AML-193 (cell line): ENCODE measurements around the gene ZNF134.

Source experiments
- DNase-seq, 2 experiments: peaks; one replicate each; lab custom pipeline; 2025; lab: John Stamatoyannopoulos, UW

Gene ZNF134

DNA sequence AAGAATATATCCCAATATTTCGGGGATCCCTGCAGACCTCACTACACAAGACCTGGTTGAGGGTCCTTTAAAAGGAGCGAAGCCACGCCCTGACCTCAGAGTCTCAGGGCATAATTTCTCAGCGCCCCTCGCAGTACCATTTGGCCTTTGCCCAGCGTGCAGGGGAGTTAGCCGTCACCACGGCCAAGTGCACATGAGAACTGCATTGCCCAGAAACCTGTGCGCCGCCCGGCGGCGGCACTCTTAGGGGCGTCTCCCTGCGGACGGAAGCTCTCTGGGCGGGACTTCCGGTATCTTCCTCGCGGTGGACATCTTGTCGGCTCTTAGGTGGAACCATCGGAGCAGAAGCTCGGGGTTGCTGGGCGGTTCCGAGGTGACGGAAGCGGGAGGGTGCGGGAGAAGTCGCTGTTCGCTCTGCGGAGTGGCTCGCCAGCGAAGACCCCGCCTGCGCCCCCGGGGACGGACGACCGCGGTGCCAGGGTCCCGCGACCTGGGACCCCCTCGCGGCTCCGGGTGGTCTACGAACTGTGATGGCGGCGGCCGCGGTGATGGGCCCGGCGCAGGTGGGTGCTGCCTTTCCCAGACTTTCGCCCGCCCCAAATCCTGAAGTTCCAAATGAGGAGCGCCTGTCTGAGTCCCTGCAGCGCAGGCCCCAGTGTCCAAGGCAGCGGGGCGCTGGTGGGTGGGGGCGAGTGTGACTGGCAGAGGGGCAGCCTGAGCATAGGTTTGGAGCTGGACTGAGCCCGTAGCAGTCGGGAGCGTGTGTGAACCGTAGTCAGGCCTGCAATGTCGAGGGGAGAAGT is at the start of gene ZNF134:
Gene ZNF134 (plus strand): TSS at position 302 of the 803 bp plus-strand sequence. CDS start 5,227 bp downstream, outside the sequence.
- DNase-seq: no peak

DNA sequence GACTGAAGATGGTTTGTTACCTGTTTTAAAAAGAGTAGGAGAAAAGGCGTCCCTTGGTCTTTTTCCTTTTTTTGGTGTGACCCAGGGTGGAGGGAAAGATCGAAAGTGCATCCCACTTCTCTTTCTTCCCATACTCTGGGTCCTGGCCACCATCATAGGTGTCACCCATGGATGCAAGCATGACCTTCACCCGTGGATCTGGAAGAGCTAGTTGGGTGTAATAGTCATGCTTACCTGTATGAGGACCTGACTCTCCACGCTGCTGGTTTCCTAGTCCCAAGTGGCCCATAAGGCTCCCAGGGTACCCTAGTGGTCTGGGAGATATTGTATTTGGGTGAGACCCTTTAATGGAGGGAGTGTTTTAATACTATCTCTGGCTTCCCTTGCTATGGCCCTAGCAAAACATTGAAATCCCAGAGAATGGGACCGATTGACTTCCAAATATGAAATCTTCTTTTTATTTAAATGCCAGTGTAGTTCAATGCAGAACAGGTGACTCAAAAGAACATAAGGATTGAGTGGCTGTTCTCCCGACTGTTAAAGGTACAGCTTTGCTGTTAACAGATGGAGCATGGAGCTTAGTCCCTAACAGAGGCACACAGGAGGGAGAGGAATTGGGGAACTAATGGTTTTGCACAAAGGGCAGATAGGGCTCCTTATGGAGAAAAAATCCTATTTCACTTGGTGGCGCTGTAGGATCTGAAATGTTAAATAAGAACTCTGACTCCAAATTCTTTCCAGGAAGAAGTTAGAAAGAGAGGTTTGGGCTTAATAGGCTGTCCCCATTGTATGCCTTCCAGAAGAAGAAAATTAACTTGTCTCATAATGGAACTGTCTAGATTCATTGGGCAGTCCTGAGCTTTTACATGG is 47.4 kb upstream of the ZNF134 start:
- DNase-seq: peak; percentile 3 to 6

DNA sequence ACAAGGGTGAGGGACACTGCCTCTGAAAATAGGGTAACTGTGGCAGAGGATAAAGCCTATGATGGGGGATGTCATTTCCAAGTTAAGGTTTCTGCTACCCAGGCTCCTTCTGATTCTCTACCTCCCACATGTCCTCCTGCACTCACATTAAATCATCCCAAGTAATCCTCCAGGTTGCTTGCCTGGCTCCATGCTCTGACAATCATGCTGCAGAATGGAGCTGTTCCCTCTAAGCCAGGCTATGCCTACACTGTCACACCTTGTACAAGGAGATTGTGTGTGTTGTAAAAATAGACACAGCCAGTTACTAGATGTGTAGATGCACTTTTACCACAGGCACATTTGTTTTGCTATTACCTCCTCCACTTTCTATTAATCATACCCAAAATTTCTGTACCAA is 43.3 kb upstream of the ZNF134 start:
- DNase-seq: no peak

DNA sequence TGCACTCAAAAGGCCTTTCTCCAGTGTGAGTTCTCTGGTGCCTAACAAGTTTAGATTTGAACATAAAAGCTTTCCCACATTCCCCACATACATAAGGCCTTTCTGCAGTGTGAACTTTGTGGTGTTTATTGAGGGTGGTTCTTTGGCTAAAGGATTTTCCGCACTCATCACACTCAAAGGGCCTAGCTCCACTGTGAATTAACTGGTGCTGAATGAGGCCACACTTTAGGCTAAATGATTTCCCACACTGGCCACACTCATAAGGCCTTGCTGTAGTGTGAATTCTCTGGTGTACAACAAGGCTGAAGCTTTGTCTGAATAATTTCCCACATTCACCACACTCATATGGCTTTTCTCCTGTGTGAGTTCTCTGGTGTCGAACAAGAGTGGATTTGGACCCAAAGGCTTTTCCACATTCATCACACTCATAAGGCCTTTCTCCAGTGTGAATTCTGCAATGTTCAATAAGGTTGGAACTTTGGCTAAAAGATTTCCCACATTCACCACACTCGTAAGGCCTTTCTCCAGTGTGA is 41.6 kb upstream of the ZNF134 start:
- no peak for DNase-seq

DNA sequence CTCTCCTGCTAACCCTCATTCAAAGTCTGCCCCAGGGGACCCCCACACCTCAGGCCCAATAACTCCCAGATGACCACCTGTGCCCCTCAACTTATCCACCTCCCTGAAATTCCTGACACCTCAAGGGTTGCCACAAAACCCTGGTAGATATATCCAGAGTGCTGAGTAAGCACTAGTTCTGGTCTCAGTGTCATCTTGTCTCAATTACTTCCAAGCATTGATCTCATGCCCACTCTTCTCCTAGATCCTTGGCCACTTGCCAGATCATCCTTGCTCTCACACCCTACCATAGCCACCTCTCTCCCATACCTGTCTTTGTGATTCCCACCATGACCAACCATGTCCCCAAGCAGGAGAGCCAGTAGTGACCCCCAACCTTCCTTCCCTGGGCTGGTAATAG is 37.4 kb upstream of the ZNF134 start:
- no peak for DNase-seq

DNA sequence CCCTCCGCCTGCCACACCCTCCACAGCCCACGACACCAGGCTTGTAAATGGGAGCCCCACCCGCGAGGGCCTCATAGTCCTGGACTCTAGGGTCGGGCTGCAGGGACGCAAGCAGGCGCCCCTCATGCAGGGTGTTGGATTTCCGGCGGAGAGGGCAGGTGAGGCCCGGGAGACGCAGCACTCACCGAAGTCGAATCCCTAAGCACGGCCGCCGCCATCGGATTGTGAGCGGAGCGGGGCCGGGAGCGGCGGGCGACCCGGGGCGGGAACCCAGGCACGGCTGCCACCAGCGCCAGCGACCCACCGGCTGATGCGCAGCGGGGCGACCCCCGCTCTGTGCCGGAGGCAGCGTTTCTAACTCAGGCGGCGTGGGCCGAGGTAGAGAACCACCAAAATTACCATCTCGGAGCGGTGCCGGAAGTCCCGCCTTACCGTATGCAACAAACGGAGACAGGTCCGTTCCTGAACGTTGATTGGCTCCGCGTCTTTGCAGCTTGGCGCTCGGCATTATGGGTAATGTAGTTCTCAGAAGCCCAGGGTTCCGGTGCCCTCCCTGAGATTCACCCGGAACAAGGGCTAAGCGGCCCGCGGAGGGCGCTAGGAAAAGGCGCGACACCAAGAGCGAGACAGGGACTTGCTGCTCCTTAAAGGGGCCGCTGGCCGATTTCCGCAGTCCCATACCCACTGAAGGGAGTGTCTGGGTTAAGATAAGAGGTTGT is 35.4 kb upstream of the ZNF134 start, which contains the start of gene ZNF416:
Gene ZNF416 (minus strand): TSS at position 425 of the 719 bp plus-strand sequence. CDS start 207 bp downstream, at position 218.
- peak; percentile 97 to 98 for DNase-seq

DNA sequence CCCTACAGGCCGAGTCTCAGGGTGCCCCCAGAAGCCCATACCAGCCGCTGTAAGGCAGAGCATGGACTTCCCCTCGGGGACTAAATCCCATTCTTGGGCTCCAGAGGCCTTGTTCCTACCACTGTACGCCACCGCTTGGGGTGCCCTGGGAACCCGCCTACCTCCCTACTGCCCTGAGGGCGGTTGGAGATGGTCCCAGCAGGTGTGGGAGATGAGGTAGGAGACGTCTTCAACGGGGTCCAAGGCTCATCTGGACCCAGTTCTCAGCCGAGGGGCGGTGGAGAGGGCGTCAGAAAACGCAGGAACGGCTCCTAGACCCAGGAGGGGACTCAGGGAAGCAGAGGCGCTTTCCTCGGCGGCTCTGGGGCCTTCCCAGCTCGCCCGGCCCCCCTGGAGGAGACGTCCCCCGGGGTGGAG is 30.9 kb upstream of the ZNF134 start:
- DNase-seq: no peak

DNA sequence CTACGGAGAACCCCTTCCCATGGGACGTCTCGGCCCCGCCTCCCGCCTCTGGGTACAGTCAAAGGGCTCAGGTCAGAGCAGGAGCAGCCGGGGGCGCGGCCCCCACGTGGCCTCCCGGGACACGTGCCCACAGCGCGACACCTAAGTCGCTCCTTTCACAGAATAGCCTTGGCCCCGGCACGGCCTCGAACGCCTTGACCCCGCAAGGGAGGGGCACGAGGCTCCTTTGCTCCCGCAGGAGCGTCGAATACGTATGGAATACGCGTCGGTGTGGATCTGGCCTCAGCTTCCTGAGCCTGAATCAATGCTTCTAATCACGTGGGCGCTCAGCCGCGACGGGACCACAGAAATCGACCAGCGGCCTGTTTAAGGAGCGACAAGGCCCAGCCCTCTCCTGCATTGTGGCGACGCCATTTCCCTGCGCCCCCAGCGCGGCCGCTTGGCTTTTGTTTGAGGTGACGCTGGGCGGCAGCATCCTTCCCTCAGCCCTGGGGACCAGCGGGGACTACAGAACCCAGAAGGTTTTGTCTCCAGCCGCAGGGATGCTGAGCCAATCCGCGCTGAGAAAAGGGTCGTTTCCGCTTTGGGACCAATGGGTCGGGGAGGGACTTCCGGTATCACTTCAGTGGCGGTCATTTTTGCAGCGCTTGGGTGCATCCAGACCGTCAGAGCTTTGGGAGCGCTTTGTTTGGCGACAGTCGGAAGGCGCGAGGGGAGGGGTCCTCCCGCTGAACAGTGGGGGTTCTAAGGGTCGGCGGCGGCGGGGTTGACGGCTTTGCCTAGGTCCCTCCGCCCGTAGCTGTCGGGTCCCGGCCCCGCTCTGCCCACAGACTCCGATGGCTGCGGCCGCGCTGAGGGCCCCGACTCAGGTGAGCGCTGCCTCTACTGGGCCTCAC is 30.3 kb upstream of the ZNF134 start, which contains the start of gene ZIK1:
Gene ZIK1 (plus strand): TSS at position 625 of the 896 bp plus-strand sequence. CDS start 212 bp downstream, at position 837.
- DNase-seq: no peak

DNA sequence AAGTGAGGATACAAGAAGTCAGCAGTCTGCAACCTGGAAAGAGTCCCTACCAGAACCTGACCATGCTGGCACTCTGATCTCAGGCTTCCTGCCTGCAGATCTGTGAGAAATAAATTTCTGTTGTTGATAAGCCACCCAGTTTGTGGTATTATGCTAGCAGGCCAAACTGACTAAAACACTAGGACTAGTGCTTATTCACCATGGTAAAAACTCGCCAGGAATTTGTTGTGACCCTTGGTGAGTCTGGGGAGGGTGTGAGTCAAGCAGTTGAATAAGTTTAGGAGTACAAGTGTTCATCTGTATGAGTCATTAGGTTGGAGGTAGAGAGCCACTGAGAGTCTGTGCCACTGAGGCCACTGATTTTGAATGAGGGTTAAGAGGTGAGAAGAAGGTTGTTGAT is 26.5 kb upstream of the ZNF134 start:
- DNase-seq: no peak

DNA sequence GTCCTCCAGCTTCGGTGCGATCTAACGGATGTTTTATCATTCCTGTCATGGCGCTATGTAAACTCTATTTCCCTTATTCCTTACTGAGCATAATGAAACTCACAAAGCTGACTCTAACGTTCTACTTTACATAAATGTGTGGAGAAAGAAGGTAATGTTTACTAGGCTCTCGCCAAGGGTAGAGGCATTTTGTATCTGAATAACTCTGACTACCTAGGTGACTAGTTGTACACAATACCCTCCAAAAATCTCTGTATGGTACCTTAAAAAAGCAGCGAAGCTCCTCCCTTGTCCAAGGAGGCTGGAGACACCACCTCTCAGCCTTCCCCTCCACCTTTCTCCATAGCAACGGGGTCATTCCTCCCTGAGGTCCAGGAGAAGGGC is 14.7 kb upstream of the ZNF134 start:
- no peak for DNase-seq

DNA sequence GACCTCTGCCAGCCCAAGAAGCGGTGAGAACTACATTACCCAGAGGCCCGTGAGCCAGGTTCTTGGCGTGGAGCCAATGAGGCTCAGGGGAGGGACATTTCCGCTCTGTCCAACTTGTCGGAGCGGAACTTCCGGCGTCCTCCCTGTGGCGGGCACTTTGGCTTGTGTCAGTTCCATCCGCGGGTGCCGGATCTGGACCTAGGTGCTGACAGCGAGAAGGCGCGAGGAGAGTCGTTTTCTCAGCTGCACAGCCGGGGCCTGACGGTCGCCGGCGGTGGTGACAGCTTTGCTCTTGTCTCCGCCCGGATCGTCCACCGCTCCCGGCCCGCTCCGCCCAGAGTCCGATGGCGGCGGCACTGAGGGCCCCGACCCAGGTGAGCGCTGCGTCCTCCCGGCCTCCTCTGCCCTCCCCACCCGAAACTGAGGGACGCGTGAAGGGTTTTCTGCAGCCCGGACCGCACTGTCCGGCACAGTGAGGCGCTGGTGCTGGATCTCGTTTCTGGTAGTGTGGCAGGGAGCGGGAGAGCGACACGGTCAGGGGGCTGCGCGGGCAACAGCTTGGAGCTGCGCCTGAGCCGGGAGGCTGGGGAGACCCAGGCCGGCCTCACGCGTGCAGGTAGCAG is 14.2 kb upstream of the ZNF134 start, which contains the start of gene ZNF530:
Gene ZNF530 (plus strand): TSS at position 125 of the 623 bp plus-strand sequence. CDS start 4,461 bp downstream, outside the sequence.
- DNase-seq: peak; percentile 81 to 82

DNA sequence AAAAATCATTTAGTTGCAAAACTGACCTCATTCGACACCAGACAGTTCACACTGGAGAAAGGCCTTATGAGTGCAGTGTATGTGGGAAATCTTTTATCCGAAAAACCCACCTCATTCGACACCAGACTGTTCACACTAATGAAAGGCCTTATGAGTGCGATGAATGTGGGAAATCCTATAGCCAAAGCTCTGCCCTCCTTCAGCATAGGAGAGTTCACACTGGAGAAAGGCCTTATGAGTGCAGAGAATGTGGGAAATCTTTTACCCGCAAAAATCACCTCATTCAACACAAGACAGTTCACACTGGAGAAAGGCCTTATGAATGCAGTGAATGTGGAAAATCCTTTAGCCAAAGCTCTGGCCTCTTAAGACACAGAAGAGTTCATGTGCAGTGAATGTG is 7.1 kb upstream of the ZNF134 start:
- DNase-seq: no peak

DNA sequence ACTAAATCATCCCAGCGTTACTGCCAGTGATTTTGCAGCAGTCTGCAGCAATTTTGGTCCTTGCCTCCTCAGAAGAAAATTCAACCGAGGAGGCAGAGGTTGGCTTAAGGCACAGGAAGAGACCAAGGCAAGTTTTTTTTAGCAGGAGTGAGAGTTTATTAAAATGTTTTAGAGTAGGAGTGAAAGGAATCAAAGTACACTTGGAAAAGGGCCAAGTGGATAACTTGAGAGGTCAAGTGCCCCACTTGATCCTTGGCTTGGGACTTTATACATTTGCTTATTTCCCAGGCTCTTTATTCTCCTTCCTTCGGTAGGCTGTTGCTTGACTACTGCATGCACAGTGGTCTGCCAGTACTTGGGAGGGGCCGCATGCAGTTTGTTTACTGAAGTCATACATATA is 2.9 kb upstream of the ZNF134 start:
- DNase-seq: no peak

DNA sequence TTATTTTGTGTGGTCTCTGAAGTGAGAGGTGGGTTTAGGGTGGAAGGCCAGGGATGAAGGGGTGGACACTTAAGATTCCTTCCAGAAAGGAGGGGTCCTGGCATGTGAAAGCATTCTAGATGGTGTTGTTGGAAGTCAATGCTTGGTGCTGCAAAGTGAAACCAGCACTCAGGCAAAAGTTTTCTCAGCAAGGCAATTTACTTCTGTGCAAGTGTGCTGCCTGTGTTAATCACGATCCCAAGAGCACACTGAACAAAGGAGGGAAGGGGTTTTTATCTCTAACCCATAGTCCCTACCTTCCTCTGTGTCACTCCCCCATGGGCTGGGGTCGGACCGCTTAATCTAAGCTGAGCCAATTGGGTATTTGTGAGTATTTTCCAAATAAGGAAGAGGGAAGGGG is 1.3 kb downstream of the ZNF134 start:
- DNase-seq: no peak

DNA sequence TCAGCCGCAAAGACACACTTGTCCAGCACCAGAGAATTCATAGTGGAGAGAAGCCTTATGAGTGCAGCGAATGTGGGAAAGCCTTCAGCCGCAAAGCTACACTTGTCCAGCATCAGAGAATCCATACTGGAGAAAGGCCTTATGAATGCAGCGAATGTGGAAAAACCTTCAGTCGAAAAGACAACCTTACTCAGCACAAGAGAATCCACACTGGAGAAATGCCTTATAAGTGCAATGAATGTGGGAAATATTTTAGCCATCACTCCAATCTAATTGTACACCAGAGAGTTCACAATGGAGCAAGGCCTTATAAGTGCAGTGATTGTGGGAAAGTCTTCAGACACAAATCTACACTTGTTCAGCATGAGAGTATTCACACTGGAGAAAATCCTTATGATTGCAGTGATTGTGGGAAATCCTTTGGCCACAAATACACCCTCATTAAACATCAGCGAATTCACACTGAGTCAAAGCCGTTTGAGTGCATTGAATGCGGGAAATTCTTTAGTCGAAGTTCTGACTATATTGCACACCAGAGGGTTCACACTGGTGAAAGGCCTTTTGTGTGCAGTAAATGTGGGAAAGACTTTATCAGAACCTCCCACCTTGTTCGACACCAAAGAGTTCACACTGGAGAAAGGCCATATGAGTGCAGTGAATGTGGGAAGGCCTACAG is 6.8 kb downstream of the ZNF134 start:
- DNase-seq: no peak

DNA sequence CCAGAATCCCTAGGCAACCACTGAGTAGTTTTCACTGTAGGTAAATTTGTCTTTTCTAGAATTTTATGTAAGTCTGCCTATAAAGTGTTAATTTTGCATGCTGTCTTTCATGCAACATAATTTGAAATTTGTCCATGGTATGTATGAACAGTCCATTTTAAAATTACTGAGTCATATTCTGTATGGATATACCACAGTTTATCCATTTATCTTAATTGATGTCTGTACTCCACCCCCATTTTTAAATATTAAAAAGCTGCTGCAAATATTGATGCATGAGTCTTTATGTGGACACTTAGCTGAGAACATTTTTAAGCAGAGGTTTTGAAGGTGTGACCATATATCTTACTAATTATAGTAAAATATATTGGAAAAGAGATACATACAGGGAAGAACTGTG is 9.0 kb downstream of the ZNF134 start:
- DNase-seq: no peak

DNA sequence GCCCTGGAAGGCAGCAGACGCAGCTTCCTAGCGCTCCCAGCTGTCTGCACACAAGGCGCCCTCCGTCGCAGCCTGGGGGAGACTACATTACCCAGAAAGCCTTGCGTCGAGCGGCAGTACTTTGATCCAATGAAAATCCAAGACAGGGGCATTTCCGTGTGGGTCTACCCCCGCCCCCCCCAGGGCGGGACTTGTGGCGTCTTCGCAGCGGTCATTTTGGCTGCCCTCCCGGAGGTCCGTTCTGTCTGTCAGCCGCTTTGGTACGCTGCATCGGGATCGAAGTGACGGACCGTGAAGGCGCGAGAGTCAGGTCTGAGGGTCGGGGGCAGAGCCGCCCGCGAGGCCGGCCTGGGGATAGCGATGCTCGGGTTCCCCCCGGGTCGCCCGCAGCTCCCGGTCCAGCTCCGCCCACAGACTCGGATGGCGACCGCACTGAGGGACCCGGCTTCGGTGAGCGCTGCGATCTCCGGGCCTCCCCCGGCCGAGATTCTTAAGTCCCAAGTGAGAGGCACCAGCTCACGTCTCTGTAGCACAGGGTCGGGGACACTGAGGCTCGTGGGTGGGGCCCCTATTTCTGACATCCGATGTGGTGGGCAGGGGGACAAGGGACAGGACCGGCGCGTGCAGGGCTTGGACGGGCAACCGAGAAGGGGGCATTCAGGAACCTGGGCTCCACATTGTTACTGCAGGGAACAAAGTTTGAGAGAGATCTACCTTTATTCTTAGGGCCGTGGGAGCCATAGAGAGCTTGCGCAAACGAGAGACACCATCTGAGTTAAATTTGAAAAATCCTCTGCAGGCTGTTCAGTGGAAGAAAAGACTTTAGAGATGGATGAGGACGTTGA is 19.2 kb downstream of the ZNF134 start, which contains the start of gene ZNF211:
Gene ZNF211 (plus strand): TSS at position 182 of the 845 bp plus-strand sequence. CDS start 179 bp downstream, at position 361.
- peak; percentile 88 to 90 for DNase-seq

DNA sequence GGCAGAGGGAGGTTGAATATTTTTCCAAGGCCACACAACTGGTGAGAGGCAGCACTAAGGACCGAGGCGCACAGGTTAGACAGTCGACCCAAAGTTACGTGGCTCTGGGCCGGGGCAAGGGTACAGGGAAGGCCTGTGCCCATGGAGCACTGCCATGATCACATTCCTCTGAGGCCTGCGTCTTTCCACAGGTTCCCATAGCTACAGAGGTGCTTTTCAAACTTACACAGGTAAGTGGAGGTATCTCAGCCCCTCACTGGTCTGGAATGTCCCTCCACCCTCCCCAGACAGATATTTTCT is 19.7 kb downstream of the ZNF134 start:
- DNase-seq: no peak

DNA sequence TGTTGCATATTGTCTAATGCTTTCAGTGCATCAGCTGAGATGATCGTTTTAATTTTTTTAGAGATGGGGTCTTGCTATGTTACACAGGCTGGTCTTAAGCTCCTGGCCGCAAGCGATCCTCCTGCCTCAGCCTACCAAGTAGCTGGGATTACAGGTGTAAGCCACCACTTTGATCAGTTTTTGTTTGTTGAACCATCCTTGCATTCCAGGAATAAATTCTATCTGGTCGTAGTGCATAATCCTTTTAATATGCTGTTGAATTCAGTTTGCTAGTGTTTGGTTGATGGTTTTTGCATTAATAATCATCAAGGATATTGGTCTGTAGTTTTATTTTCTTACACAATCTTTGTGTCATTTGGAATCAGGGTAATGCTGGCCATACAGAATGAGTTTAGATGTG is 23.3 kb downstream of the ZNF134 start:
- no peak for DNase-seq
